GM18502 (cell line): Measurements from ENCODE around the gene IL1RAPL2.
"Not testable (repeated sequence)": the region's sequence is repeated elsewhere in the genome, so short reads cannot be mapped to it uniquely, and the experiment has no call there.

ENCODE experiments used
- ATAC-seq: cut with Tn5 transposase; IDR thresholded peaks from one replicate; pipeline ENCODE4 v1.9.1; 2021; ENCODE audit warnings: mild to moderate bottlenecking; ENCODE audit not compliant: unreplicated experiment, poor library complexity

Gene IL1RAPL2

DNA sequence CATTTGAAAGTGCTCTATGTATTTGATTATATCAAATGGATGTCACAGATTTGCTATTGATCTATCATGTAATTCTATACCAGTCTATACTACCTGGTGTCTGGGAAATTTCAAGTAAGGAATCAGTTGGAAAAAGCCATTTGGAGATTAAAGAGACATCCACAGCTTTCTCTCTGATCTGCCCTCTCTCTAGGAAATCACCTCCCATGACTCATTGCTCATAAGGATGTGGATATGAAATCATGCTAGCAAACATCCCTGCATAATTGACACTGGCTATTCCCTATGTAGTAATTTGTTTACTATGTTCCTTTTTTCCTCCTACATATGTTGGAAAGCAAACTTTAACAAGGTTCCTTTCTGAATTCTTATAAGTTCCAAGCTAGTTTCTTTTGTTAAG, 560.2 kb downstream of the IL1RAPL2 start:
- no peak for ATAC-seq

DNA sequence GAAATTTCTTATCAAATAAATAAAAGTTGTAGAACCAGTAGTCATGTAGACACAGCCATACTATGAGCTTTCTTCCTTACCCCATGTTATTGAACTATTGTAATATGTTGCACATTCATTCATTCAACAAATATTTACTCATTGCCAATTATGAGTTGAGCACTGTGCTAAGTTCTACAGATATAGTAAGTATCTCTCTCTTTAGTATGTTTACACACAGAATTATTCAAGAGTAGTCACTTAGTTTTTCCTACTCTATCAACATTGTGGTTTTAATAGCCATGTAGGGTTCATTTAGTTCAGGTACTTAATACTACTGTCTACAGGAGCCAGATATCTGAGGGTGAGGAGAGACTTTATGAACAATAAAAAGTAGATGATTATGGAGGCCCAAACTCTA, 568.3 kb downstream of the IL1RAPL2 start:
- no peak for ATAC-seq

DNA sequence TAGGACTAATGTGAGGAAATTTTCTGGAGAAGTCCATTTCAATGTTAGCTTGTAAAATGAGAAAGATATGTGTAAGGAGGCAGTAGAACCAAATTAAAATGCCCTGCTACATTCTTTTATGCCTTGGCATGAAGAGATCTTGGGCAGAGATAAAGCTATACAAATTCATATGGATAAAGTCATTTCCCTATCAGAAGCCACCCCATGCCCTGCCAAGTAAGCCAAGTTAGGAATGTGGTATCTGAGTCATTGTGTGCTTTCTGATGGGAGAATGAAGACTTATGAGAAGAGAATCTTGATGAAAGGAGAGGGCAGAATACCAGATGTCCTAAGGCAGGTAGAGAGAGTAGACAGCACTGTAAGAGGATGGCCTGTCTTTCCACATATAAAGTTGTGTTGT, 570.8 kb downstream of the IL1RAPL2 start:
- ATAC-seq, result no peak

DNA sequence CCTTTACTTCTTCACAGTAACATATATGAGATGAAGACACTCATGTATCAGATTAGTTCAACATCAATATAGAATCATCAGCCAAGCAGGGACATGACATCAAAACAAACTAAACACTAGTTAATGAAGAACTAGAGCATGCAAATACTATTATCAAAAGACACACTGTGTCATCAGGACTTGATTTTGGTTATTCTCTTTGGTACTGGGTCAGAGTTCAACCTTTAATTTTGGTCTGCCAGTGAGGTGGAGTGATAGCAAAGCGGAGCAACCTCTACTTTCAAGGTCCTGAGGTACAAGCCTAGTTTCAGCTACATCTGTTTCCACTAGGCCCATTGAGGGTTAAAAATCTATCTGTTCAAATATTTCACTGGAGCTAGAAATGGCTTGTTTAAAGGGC, 584.0 kb downstream of the IL1RAPL2 start:
- no peak for ATAC-seq

DNA sequence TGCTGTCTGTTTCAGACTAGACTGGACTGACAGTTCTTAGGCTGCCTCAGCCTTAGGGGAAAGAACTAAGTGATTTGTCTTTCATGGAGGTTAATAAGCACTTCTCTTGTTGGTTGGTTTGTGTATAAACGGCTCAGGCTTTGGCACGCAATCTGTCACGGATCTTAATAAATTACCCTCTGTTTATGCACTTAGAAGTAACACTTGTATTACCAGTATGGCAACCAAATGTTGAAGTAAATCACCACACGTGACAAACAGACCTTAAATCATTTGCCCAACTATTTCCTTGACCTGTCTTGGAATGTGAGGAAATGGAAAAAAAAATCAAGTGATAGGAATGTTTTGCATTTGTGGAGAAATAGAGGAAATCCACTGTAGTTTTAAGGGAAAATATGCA, 584.6 kb downstream of the IL1RAPL2 start:
- ATAC-seq, result no peak

DNA sequence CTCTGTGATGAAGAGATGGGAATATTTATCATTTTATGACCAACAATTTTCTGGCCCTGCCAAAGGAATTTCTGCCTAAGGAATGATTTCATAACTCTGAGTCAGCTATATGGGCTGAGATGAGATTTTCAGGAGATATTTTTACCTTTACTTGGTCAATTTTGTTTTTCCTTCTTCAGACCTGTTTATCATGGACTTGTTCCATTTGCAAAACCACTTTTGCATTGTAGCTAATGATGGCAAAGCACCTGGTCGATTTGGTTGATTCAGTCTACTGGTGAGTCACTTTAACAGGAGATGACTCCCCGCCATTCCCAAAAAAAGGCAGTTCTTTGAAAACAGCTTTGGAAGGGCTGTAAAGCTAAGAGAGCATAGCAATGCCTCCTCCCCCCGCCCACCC, 601.2 kb downstream of the IL1RAPL2 start:
- ATAC-seq, result no peak

DNA sequence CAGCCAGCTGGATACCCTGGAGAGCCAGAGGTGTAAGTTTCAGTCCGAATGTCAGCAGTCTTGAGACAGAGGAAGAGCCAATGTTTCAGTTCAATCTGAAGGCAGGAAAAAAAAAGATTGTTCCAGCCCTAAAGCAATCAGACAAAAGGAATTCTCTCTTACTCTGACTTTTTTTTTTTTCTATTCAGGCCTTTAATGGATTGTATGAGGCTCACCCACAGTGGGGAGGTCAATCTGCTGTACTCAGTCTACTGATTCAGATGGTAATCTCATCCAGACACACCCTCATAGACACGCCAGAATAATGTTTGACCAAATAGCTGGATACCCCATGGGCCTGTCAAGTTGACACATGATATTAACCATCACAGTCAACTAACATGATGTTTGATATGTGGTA, 602.6 kb downstream of the IL1RAPL2 start:
- no peak for ATAC-seq

DNA sequence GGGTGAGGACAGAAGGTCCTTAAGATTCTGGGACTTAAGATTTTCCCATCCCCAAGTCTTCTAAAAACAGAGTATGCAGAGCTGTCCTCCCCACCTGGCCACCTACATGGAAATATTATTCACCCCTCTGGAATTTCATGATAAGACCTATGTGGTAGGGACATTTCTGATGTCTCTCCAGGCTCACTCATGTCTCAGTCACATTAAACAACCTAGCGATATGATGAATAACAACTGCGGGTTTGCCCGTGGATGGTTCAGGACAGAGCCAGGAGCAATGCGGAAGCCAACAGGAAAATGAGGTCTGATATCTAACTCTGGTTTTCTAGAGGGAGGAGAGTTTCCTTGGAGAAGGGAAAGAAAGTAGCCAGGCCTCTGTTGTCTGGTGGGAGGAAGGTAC, 607.1 kb downstream of the IL1RAPL2 start:
- ATAC-seq, result no peak

DNA sequence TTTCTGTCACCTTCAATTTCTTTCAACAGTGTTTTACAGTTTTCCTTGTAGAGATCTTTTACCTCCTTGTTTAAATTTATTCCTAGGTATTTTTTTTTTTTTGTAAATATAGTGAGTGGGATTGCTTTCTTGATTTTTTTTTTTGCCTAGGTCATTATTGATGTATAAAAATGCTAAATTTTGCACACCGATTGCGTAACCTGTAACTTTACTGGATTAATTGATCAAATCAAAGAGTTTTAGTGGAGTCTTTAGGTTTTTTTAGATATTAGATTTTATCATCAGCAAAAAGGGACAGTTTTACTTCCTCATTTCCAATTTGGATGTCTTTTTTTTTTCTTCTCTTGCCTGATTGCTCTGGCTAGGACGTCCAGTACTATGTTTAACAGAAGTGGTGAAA, 613.6 kb downstream of the IL1RAPL2 start:
- ATAC-seq, result no peak

DNA sequence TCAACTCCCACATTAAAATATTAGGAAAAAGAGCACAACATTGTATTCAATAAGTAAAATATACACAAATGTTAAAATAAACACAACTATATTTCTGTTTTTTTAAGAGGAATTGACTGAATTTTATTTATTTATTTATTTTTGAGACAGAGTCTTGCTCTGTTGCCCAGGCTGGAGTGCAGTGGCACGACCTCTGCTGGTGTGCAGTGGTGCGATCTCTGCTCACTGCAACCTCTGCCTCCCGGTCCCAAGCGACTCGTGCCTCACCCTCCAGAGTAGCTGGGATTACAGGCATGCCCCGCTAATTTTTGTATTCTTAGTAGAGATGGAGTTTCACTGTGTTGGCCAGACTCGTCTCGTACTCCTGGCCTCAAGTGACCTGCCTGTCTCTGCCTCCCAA, 623.1 kb downstream of the IL1RAPL2 start:
- ATAC-seq, result no peak

DNA sequence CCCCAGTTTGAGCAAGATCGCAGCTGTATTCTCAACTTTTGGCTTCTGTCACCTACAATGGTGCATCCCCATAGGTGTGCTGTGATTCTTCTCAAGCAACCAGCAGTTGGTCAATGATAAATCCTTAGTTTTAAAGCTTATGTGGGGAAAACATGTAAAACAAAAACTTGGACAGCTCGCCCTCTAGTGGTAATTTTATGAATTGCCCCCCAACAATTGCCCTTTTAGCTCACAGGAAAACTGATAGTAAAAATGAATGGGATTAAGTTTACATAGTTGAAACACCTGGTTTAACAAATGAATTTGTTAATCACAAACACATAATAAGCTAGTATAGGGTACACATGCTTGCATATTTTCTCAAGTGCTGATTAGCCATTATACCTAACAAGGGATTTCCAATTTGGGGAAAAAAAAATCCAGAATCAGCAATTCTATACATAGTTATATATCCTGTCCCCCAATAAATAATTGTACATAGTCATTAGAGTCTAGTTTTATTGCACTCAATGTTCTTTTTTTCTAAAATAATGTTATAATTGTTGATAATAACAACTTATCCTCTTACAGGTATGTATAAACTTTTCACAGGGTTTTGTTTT, 624.4 kb downstream of the IL1RAPL2 start:
- ATAC-seq, result no peak

DNA sequence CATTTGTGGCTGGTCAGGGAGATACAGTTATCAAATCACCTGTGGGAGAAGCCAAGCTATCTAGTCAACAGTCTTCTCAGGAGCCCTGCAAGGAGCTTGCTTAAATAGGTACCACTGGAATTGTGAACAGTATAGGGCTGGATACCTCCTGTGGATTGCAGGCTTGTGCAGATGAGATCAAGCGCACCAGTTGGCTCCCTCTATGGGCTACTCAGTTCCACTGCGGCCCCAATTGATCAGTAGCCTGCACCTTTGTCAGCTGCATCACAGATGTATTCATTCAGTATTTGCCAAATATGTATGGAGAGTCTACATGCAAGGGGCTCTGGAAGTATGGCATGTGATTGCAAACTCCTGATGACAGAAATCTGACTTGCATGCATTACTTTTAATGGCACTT, 625.9 kb downstream of the IL1RAPL2 start:
- no peak for ATAC-seq

DNA sequence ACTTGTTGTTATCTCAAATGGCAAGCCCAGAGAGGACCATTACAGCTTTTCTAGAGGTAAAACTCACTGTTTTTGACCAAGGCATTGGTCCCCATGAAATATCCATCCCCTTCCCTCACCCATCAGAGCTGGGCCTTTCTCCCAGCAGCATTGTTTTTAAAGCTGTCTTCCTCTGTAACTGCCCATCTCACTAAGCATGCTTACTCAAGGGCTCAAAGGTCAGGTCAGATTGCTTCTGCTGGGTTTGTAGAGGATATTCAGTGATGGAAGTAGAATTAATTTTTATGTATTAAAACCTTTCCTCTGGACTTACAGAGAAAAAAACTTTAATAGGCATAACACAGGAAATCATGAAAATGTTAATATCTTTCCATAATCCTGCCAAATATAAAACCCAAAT, 643.4 kb downstream of the IL1RAPL2 start:
- ATAC-seq, result no peak

DNA sequence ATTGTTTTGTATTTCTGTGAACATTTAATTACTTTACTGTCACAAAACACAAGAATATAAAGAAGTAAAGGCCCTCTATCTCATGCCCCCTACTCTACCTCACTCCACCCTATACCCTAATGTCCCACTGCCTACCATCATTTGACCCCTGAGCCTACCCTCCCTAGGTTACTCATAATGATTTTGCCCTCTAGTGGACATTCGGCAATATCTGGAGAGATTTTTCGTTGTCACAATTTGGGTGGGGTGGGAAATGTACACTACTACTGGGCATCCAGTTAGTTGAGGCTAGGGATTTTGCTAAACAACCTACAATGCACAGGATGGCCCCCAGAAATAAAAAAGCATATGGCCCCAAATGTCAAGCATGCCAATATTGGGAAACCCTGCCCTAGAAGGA, 644.3 kb downstream of the IL1RAPL2 start:
- no peak for ATAC-seq

DNA sequence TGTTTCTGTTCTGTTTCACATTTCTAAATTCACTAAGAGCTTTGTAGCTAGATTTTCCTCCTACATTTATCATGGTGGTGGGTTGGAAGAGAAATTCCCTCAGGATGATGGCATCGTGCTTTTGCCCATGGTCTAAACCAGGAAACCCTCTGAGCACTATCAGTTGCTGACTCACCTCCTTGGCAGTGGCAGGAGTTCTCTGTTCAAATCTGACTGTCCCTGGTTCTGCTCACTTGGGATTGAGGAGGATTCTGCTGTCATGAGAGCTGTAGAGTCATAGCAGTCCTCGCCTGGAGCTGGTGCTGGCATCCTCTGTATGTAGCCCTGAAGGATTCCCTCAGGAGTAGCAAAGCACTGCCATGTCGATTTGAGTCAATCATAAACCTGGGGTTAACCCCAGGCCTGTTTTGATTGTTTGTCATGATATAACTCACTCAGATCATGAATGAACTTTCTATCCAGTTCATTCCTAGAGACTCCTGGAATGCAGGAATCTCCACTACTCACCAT, 645.1 kb downstream of the IL1RAPL2 start:
- no peak for ATAC-seq

DNA sequence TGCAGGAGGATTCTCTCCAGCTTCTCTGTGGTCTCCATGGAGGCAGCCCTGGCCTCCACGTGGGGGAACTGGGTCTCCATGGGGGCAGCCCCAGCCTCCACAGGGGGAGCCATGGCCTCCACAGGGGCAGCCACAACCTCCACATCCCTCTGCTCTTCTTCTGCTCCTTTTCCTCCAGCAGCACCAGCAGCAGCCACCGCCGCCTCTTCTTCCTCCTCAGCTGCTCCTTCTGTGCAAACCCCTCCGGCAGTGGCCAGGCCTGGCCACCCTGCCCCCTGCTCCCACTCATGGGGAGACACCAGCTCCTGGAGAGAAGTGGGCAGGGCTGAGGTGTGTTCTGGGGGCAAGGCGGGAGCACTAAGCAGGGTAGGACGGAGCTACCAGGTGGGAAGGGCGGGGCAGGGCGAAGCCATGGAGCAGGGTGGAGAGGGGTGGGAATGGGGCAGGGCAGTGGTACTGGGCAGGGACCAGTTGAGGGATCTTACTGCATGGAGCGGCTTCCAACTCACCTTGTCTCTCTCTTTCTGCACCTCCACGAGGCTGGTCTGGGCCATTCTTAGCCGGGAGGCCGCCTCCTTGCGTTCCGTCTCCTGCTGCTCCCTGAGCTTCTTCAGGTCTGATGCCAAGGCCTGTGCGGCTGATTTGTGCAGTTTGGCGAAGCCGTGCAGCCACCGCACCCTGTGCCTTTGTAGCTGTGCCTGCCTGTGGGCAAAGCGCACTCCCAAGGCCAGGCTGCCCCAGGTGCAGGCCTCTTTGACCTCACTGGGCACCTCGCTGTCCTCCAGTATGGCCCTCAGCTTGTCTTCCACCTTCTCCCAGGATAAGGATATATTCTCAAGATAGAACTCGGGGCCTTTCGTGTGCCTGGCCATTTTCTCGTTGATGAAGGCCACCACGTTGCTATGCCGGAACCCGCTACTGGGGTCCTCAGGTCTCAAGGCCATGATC, 653.7 kb downstream of the IL1RAPL2 start:
- ATAC-seq, result no peak

DNA sequence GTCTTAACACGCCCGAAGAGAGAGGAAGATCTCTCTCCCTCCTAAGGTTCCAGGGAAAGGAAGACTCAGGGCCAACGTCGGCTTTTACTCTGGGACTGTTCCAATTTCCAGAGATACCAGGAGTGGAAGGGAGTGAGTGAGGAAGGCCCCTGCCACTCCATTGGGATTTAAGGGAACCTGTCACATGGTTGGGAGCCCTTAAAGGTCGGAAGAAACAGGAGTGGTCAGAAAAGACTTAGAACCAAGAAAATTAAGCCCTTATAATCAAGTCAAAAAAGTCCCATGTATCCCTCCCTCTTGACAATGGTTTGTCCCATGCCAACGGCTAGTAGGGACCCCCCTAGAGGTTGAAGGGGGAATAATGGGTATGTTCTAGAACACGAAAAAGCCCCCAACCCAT, 654.6 kb downstream of the IL1RAPL2 start, which contains the start of gene TEX13A:
TEX13A (minus strand) TSS at position 59 of the 400 bp plus-strand sequence. CDS start 297 bp downstream, outside the sequence.
- no peak for ATAC-seq

DNA sequence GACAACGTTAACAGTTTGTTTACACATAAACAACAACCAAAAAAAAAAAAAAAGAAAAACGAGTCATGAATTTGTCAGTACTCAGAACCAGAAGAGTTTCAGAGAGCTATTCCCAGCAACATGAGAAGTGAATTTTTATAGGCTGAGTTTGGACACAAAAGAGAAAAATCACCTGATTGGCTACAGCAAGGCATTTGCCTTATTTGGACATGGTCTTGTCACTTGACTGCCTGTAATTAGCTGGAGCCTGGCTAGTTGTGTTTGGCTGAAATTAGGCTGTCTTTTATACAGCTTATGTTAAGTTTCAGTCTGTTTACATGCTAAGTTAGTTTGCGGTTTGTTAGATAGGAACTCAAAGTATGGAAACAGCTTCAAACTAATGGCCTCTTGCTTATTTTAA, 655.4 kb downstream of the IL1RAPL2 start:
- no peak for ATAC-seq

DNA sequence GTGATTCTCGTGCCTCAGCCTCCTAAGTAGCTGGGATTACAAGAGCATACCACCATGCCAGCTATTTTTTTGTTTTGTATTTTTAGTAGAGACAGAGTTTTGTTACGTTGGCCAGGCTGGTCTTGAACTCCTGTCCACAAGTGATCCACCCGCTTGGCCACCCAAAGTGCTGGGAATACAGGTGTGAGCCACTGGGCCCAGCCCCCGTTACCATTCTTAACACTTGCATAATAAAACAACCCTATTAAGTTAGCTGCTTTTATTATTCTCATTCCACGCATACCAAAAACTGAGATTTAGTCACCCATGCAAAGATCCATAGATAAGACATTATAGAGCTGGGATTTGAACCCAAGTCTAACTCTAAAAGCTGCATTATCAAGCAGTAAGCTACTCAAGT, 660.5 kb downstream of the IL1RAPL2 start:
- ATAC-seq, result no peak

DNA sequence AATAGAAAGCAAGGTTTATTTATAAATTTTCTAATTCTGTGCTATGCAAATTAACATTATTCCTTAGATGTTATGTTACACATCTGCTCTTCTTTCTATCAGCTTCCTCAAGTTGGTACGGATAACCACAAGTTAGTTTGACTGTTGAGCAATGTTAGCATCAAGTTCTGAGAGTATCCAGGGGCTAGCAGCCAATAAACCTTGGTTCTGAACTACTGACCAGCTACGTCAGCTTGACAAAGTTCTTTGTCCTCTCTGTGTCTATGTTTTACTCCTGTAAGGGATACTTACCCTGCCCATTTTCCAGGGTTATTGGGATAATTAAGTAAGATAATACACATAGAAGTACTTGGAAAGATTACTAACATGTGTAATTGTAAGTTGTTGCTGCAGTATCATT, 662.6 kb downstream of the IL1RAPL2 start:
- no peak for ATAC-seq

DNA sequence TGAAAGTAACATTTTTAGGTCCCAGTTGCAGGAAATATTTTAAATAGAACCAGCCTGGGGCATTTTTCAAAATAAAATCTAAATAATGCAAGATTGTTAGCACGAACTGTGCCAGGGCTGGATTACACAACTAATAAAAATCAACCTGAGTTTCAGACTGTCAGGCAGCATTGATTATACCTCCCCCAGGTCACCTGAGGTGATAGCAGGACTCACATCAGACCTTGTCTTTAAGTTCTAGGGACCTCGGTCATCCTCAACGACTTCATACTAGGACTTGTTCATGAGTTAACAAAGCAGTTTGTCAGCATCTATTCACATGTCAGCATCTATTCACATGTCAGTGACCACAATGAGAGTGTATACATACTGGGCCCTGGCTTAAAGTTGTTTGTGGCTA, 663.1 kb downstream of the IL1RAPL2 start:
- ATAC-seq, result no peak

DNA sequence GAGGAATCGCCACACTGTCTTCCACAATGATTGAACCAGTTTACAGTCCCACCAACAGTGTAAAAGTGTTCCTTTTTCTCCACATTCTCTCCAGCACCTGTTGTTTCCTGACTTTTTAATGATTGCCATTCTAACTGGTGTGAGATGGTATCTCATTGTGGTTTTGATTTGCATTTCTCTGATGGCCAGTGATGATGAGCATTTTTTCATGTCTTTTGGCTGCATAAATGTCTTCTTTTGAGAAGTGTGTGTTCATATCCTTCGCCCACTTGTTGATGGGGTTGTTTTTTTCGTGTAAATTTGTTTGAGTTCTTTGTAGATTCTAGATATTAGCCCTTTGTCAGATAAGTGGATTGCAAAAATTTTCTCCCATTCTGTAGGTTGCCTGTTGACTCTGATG, 671.4 kb downstream of the IL1RAPL2 start:
- not testable (repeated sequence) for ATAC-seq
